Measurements from ENCODE around the gene SNAPIN.
A peak's percentile ranks its signal among the peaks of the same experiment; 100 is the strongest.

Gene SNAPIN

DNA sequence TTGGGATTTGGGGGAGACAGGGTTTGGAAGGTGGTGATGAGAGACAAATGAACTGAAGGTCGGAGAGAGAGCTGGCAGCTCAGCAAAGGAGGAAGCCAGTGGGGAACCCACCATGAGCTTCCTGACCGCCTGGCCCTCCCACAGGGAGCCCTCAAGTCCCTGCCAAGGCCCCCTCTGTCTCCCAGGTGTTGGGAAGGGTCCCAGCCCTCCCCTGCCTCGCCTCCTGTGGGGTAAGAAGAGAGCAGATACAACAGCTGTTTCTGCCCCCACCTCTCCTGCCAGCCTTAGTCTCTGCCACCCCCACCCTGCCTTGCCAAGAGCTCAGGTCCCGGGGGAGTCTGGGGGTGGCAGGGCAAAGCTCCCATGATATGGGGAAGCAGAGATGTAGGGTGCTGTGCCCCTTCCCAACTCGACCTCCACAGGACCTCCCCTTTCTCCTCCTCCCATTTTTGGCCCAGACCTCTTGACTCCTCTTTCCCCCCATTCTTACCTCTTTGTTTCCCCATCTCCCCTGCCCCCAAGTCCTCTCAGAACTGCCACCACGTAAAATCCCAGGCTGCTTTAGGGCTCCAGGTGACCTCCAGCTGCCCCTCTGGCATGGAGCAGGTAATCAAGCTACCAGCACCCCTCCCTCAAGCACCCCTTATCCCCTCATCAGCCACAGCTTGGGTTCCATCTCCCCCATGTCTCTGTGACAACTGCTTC, 29.7 kb upstream of the SNAPIN start:
- TF ChIP-seq, protein P1, sequence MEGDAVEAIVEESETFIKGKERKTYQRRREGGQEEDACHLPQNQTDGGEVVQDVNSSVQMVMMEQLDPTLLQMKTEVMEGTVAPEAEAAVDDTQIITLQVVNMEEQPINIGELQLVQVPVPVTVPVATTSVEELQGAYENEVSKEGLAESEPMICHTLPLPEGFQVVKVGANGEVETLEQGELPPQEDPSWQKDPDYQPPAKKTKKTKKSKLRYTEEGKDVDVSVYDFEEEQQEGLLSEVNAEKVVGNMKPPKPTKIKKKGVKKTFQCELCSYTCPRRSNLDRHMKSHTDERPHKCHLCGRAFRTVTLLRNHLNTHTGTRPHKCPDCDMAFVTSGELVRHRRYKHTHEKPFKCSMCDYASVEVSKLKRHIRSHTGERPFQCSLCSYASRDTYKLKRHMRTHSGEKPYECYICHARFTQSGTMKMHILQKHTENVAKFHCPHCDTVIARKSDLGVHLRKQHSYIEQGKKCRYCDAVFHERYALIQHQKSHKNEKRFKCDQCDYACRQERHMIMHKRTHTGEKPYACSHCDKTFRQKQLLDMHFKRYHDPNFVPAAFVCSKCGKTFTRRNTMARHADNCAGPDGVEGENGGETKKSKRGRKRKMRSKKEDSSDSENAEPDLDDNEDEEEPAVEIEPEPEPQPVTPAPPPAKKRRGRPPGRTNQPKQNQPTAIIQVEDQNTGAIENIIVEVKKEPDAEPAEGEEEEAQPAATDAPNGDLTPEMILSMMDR (IDR thresholded peaks at IDR 0.05) = no peak
- H3K79me2 ChIP-seq = peaks cover 4% of the 10 kb centered on the region
- H2AFZ ChIP-seq = peak overlapping the region; percentile 73
- peaks cover 16% of the 10 kb centered on the region for H3K4me1 ChIP-seq
- peak overlapping the region; percentile 98 for H3K27ac ChIP-seq
- peak overlapping the region; percentile 65 for H3K4me2 ChIP-seq (ENCODE audit: low read length)
- no peaks in the 10 kb centered on the region for H3K27me3 ChIP-seq (ENCODE audit: control insufficient read depth, insufficient read depth, low read length)
- peak overlapping the region; percentile 76 for H3K4me3 ChIP-seq (ENCODE audit: low read depth, low read length)
- no peaks in the 10 kb centered on the region for H3K36me3 ChIP-seq (ENCODE audit: control insufficient read depth, insufficient read depth, low read length)
- no peak overlapping the region for H3K9ac ChIP-seq
- H3K9me3 ChIP-seq (ENCODE audit: control insufficient read depth, low read length) = no peaks in the 10 kb centered on the region

- peak overlapping the region; percentile 98 for H3K27ac ChIP-seq
- H3K9ac ChIP-seq = no peak overlapping the region
Measured at GRCh38 chr1:153629343-153629665, 29.2 kb upstream of the SNAPIN start.

DNA sequence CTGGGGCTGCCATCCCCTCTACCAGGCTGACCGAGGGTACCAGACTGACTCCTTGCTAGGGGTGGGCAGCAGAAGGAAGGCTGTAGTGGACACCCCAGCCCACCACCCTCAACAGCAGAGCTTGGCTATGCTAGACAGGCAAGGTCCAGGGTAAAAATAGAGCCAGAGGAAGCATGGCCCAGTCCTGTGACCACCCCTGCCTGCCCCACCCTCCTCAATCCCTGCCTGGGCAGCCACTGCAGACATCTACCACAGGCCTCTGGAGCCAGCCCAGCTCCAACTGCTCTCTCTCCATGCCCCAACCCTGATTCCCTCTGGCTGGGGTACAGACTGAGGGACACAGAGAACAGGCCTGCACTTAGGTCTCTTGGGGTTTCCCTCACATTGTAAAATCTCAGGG, 28.5 kb upstream of the SNAPIN start:
- no peaks in the 10 kb centered on the region for H3K27me3 ChIP-seq (ENCODE audit: control insufficient read depth, insufficient read depth, low read length)
- H3K4me3 ChIP-seq (ENCODE audit: low read depth, low read length) = no peak overlapping the region
- no peaks in the 10 kb centered on the region for H3K9me3 ChIP-seq (ENCODE audit: control insufficient read depth, low read length)
- no peak overlapping the region for H3K9ac ChIP-seq
- TF ChIP-seq, protein P1 (IDR thresholded peaks at IDR 0.05) = no peak
- no peak overlapping the region for H2AFZ ChIP-seq
- peaks cover 16% of the 10 kb centered on the region for H3K4me1 ChIP-seq
- H3K27ac ChIP-seq = peak overlapping the region; percentile 98
- H3K36me3 ChIP-seq (ENCODE audit: control insufficient read depth, insufficient read depth, low read length) = no peaks in the 10 kb centered on the region
- peaks cover 3% of the 10 kb centered on the region for H3K79me2 ChIP-seq
- H3K4me2 ChIP-seq (ENCODE audit: low read length) = no peak overlapping the region

More at GRCh38 chr1:153629343-153629665, 29.2 kb upstream of the SNAPIN start:
- Histone ChIP-seq H3K27me3 (ENCODE audit: control insufficient read depth, insufficient read depth, low read length) (no peaks in the 10 kb centered on the region), H3K9me3 (ENCODE audit: control insufficient read depth, low read length) (no peaks in the 10 kb centered on the region), H2AFZ (no peak overlapping the region), H3K4me1 (peaks cover 16% of the 10 kb centered on the region), H3K79me2 (peaks cover 3% of the 10 kb centered on the region), H3K4me3 (ENCODE audit: low read depth, low read length) (no peak overlapping the region), H3K36me3 (ENCODE audit: control insufficient read depth, insufficient read depth, low read length) (no peaks in the 10 kb centered on the region), H3K4me2 (ENCODE audit: low read length) (peak overlapping the region; percentile 65)
- TF ChIP-seq, protein P1 (IDR thresholded peaks at IDR 0.05) = no peak

- Histone ChIP-seq H3K36me3 (ENCODE audit: control insufficient read depth, insufficient read depth, low read length) (no peaks in the 10 kb centered on the region), H3K9ac (no peak overlapping the region), H3K27me3 (ENCODE audit: control insufficient read depth, insufficient read depth, low read length) (no peaks in the 10 kb centered on the region), H3K4me1 (peaks cover 13% of the 10 kb centered on the region), H3K9me3 (ENCODE audit: control insufficient read depth, low read length) (no peaks in the 10 kb centered on the region), H3K79me2 (peaks cover 1% of the 10 kb centered on the region), H3K27ac (no peak overlapping the region), H3K4me3 (ENCODE audit: low read depth, low read length) (no peak overlapping the region), H3K4me2 (ENCODE audit: low read length) (no peak overlapping the region), H2AFZ (no peak overlapping the region)
- TF ChIP-seq, protein P1 (IDR thresholded peaks at IDR 0.05) = no peak
Measured at GRCh38 chr1:153630384-153630783, 28.1 kb upstream of the SNAPIN start.
